ENCODE results near the gene QPCTL. TPM values are rescaled to one million over a fixed set of nuclear protein-coding genes. Genes with fewer than 3 reads are reported as not detected.

The QPCTL gene
- total and polyA plus RNA-seq, 9 of the 15 experiments (the other 6 are each of a cell fraction or from before 2014, with no cell fraction given) = 0.99 to 31.3 (median 12.7) TPM

GRCh38 chr19:45682908-45683307 is 9.6 kb upstream of the QPCTL start:
- intact Hi-C loops (cut with micrococcal nuclease) = loop anchor here (2.0 kb wide), 1 partner anchor 40 kb away; no protein-coding TSS in a partner anchor
- CTCF ChIA-PET (ENCODE audit: low intra/inter-chr PET ratio) = no interaction called here
- no peak for FAIRE-seq
- H3K9ac ChIP-seq (ENCODE audit: insufficient read depth in 1 of 2, low read depth in 2 of 2, low read length in 2 of 2) = peak overlapping the region in 1 of 2 experiments; percentile 67; a peak in 1 of 4 replicates
- peaks cover 61% of the 10 kb centered on the region; the same call in 2 of the 3 replicates for H3K36me3 ChIP-seq (ENCODE audit: control insufficient read depth, insufficient read depth, low read length)
- 52% methylated on average over 5 of the region's 5 CpGs for WGBS (ENCODE audit: insufficient coverage, low coverage, missing lambda C conversion rate)
- no peak overlapping the region for H3K4me2 ChIP-seq (ENCODE audit: insufficient read depth, low read length)
- DNase-seq (ENCODE audit: extremely low read depth in 1 of 4, low spot score in 3 of 4) = peak in 1 of 4 experiments; percentile 19
- H3K4me3 ChIP-seq = no peak overlapping the region
- ATAC-seq = no peak; the same call in 1 of the 3 replicates
- H2AFZ ChIP-seq (ENCODE audit: low read depth, low read length) = no peak overlapping the region
- in situ Hi-C loops (cut with MboI) = loop anchor here (5.0 kb wide), 1 partner anchor 86 kb away; no protein-coding TSS in a partner anchor
- 0 out of 3 replicates have a peak overlapping the region, but pooled peaks have one; percentile 28 for H3K27ac ChIP-seq (ENCODE audit: extremely low read depth, low read depth, low read length)
- peaks cover 3 to 18% of the 10 kb centered on the region in 2 experiments; a peak in 2 of 5 replicates for H3K4me1 ChIP-seq (replicated peaks in 1 of 2; ENCODE audit: control insufficient read depth in 2 of 2, insufficient read depth in 2 of 2, low read length in 2 of 2)
- H3K9me1 ChIP-seq (ENCODE audit: control insufficient read depth, insufficient read depth, low read length) = peaks cover 4% of the 10 kb centered on the region
- BruUV-seq (replicated peaks) = TSS peak; percentile 48
- H3K79me2 ChIP-seq (ENCODE audit: control insufficient read depth, insufficient read depth, low read length) = no peaks in the 10 kb centered on the region
- no peaks in the 10 kb centered on the region for H3K9me3 ChIP-seq (replicated peaks; ENCODE audit: control insufficient read depth, insufficient read depth, low read depth, low read length)
- 0 out of 2 replicates have a peak, but pooled peaks cover 4% of the 10 kb centered on the region for H4K20me1 ChIP-seq (replicated peaks; ENCODE audit: control insufficient read depth, insufficient read depth, low read length)
- no peaks in the 10 kb centered on the region for H3K27me3 ChIP-seq (ENCODE audit: control insufficient read depth in 2 of 2, insufficient read depth in 2 of 2, low read length in 2 of 2)
- POLR2A ChIA-PET = interaction anchor here (1.0 to 3.1 kb wide), 4 partner anchors 9 to 88 kb away, joined by 3 to 15 read pairs (median 3); partner anchors contain the start of genes QPCTL, SIX5 and SNRPD2
- TF ChIP-seq POLR2B (IDR thresholded peaks at IDR 0.05; ENCODE audit: low read depth, partially characterized antibody) = peak; percentile 45
- TF ChIP-seq KDM4B (IDR thresholded peaks at IDR 0.05; ENCODE audit: borderline replicate concordance in 2 of 2, low read depth in 1 of 2) = no peak
- TF ChIP-seq E2F3 (CRISPR knock-in tag; IDR thresholded peaks at IDR 0.05) = no peak
- no peak for TF ChIP-seq ZNF184 (CRISPR knock-in tag; IDR thresholded peaks at IDR 0.05)
- TF ChIP-seq SUPT5H (IDR thresholded peaks at IDR 0.05) = peak; percentile 58; the same call in 1 of the 2 replicates
- peak; percentile 61 for TF ChIP-seq POLR2A (conservative IDR thresholded peaks at IDR 0.05)
- no peak for TF ChIP-seq ARNT (IDR thresholded peaks at IDR 0.05)
- no peak for TF ChIP-seq YY1 (IDR thresholded peaks at IDR 0.05; ENCODE audit: borderline replicate concordance in 1 of 3, control insufficient read depth in 1 of 3, extremely low read depth in 1 of 3, insufficient read depth in 3 of 3, insufficient read length in 1 of 3, insufficient replicate concordance in 2 of 3, low read depth in 1 of 3, low read length in 2 of 3)
- no peak for TF ChIP-seq SMAD3 (CRISPR knock-in tag; conservative IDR thresholded peaks at IDR 0.05)
- TF ChIP-seq POU5F1 (IDR thresholded peaks at IDR 0.05; ENCODE audit: borderline replicate concordance, low read depth, low read length, partially characterized antibody) = no peak
- TF ChIP-seq ZFP91 (CRISPR knock-in tag; IDR thresholded peaks at IDR 0.05) = no peak
- TF ChIP-seq BRF2 (IDR thresholded peaks at IDR 0.05; ENCODE audit: borderline replicate concordance, insufficient read depth, insufficient read length) = no peak
- TF ChIP-seq THRB (CRISPR knock-in tag; conservative IDR thresholded peaks at IDR 0.05) = 0 out of 2 replicates have a peak, but pooled peaks have one; percentile 43
- TF ChIP-seq MTA1 (IDR thresholded peaks at IDR 0.05; ENCODE audit: borderline replicate concordance) = no peak
- TF ChIP-seq MBD2 (IDR thresholded peaks at IDR 0.05; ENCODE audit: borderline replicate concordance, low read depth) = no peak
- TF ChIP-seq LARP7 (IDR thresholded peaks at IDR 0.05) = no peak

Data from K562 (cell line).